Spinal cord (tissue), 10 donors: ENCODE results near the gene TNF. TPM values are rescaled to one million over a fixed set of nuclear protein-coding genes. Genes with fewer than 3 reads are reported as not detected.

Experiments used
- DNase-seq, 6 donors: peaks; one replicate each; pipeline versions ENCODE4 v3.0.0 to v3.0.0-alpha.2; 2013 to 2015; ENCODE audit warnings: low spot score in 6 of 6, low read depth in 4 of 6
- H3K27ac ChIP-seq: one replicate; pipeline ENCODE4 v1.5.1; 2013; ENCODE audit warnings: low read depth, low read length, control low read depth
- H3K27me3 ChIP-seq: one replicate; pipeline ENCODE4 v1.6.1; 2013; ENCODE audit warnings: low read length; ENCODE audit not compliant: control insufficient read depth, insufficient read depth
- H3K36me3 ChIP-seq: one replicate; pipeline ENCODE4 v1.6.1; 2013; ENCODE audit warnings: low read length; ENCODE audit not compliant: control insufficient read depth, insufficient read depth
- H3K4me1 ChIP-seq: one replicate; pipeline ENCODE4 v1.6.1; 2013; ENCODE audit warnings: low read length; ENCODE audit not compliant: control insufficient read depth, insufficient read depth
- H3K4me3 ChIP-seq: one replicate; pipeline ENCODE4 v1.5.1; 2013; ENCODE audit warnings: low read depth, low read length, control low read depth
- H3K9me3 ChIP-seq: one replicate; pipeline ENCODE4 v1.6.1; 2013; ENCODE audit warnings: low read length; ENCODE audit not compliant: control insufficient read depth, insufficient read depth
- WGBS: methylation state at CpG from one replicate; pipeline ENCODE4 v1.1.5; 2013; ENCODE audit warnings: missing lambda C conversion rate; ENCODE audit not compliant: insufficient coverage; 5-methylcytosine and 5-hydroxymethylcytosine counted together
- polyA plus RNA-seq, 2 donors: library from polyadenylated mRNA; unstranded; fragments of 120-200 nt; gene quantifications; one replicate each; pipeline ENCODE4 v1.2.1, GENCODE V29; 2013; ENCODE audit not compliant: insufficient read length in 2 of 2
- total RNA-seq, 2 donors: library from RNA; depleted of rRNA in 1 of 2; stranded (reverse); fragments of 120-200 nt in 1 of 2; fragments of >200 nt in 1 of 2; gene quantifications; one replicate each; pipeline versions ENCODE4 v1.2.3 to v1.2.4, GENCODE V29; 2013 to 2014
- donor health status: healthy.

The TNF gene
- total and polyA plus RNA-seq, 4 donors = 0.39 to 0.40 TPM; not detected in 2

DNA sequence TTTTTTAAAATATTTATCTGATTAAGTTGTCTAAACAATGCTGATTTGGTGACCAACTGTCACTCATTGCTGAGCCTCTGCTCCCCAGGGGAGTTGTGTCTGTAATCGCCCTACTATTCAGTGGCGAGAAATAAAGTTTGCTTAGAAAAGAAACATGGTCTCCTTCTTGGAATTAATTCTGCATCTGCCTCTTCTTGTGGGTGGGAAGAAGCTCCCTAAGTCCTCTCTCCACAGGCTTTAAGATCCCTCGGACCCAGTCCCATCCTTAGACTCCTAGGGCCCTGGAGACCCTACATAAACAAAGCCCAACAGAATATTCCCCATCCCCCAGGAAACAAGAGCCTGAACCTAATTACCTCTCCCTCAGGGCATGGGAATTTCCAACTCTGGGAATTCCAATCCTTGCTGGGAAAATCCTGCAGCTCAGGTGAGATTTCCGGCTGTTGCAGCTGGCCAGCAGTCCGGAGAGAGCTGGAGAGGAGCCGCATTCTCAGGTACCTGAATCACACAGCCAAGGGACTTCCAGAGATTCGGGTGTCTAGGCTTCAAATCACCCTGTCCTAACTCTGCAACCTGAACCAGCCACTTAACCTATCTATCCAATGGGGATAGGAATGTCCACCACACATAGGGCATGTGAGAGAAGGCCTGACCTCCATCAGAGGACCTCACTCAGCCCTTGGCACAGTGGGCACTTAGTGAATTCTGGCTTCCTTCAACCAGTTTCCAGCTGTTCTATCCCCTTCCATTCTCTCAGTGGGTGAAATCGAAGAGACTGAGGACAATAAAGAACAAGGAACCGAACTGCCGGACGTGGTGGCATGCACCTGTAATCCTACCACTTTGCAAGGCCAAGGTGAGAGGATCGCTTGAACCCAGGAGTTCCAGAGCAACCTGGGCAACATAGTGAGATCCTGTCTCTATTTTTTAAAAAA, 3.1 kb downstream of the TNF start:
- Histone ChIP-seq H3K27me3 (peaks cover 2% of the 10 kb centered on the region), H3K4me3 (no peak overlapping the region), H3K9me3 (no peaks in the 10 kb centered on the region), H3K27ac (no peak overlapping the region), H3K4me1 (peaks cover 22% of the 10 kb centered on the region), H3K36me3 (no peaks in the 10 kb centered on the region)
- no peak for DNase-seq
- 81% methylated on average over 9 of the region's 12 CpGs for WGBS

DNA sequence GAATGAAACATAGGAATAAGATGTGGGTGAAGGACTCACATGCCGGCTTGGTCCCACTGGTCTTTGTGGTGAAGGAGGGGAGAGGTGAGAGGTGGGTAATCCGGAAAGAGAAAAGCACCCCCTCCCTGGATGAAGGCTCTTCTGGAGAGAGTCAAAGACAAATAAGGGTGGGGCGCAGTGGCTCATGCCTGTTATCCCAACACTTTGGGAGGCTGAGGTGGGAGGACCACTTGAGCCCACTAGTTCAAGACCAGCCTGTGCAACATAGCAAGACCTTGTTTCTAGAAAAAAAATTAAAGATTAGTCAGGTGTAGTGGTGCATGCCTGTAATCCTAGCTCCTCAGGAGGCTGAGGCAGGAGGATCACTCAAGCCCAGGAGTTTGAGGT, 3.7 kb downstream of the TNF start:
- no peak for DNase-seq
- 90% methylated on average over 2 of the region's 3 CpGs for WGBS
- Histone ChIP-seq H3K4me1 (peaks cover 22% of the 10 kb centered on the region), H3K9me3 (no peaks in the 10 kb centered on the region), H3K27me3 (peaks cover 2% of the 10 kb centered on the region), H3K4me3 (no peak overlapping the region), H3K27ac (no peak overlapping the region), H3K36me3 (no peaks in the 10 kb centered on the region)

DNA sequence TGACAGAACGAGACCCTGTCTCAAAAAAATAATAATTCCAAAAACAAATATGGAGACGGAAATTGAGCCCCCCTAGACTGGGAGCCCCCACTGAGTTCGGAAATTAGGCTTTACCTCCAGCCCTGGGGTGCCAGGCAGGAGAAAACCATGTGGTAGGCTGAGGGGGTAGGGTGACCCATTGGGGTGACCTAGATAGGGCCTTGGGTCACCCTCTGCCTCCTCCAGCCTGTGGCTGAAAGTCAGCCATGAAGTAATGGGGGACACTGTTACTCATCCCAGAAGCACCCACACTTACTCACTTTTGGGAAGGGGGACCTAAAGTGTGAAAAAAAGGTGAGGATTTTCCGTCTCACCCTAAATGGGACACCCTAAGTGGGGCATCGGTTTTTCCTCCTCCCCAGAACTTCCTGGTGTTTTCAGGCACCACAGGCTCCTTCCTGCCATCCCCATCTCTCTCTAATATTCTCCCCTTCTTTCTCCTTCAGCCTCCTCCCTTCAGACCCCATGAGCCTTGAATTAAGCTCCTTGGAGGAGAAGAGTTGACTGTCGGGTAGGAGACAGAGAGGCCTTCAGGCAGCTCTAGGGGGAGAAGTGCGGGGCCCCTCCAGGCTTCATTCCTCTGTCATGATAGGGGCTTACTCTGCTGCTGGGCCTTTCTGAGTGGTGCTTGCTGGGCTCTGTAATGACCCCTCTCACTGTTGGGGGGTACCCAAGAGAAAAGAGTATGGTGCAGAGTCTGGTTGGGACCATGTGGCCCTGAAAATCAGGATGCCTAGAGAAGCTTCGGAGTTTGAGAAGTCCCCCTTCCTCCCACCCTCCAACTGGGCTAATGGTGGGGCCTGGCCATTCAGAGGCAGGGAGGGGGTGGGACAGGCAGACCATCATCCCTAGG, 4.4 kb downstream of the TNF start:
- H3K4me3 ChIP-seq = no peak overlapping the region
- 86% methylated on average over 2 of the region's 8 CpGs for WGBS

DNA sequence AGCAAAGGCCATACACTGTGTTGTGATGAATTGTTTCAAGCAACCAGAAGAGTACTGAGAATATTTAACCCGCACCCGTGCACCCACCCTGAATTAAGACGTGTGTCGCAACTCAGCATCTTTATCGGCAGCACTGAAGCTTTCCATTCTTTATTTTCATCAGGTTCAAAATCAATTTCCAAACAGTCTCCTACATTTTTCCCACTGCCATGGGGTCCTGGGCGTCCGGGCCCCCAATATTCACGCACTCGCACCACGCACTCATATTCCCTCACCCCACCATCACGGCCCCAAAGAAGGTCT, 5.0 kb downstream of the TNF start:
- 38% methylated on average over 11 of the region's 11 CpGs for WGBS
- Histone ChIP-seq H3K4me3 (peak overlapping the region; percentile 88), H3K9me3 (no peaks in the 10 kb centered on the region), H3K27me3 (peaks cover 2% of the 10 kb centered on the region), H3K27ac (peak overlapping the region; percentile 85), H3K36me3 (no peaks in the 10 kb centered on the region), H3K4me1 (peaks cover 22% of the 10 kb centered on the region)
- no peak for DNase-seq

More for the DNA sequence above, 4.4 kb downstream of the TNF start:
- peaks cover 2% of the 10 kb centered on the region for H3K27me3 ChIP-seq
- H3K9me3 ChIP-seq = no peaks in the 10 kb centered on the region
- H3K4me1 ChIP-seq = peaks cover 22% of the 10 kb centered on the region
- no peak overlapping the region for H3K27ac ChIP-seq
- DNase-seq = no peak
- H3K36me3 ChIP-seq = no peaks in the 10 kb centered on the region

DNA sequence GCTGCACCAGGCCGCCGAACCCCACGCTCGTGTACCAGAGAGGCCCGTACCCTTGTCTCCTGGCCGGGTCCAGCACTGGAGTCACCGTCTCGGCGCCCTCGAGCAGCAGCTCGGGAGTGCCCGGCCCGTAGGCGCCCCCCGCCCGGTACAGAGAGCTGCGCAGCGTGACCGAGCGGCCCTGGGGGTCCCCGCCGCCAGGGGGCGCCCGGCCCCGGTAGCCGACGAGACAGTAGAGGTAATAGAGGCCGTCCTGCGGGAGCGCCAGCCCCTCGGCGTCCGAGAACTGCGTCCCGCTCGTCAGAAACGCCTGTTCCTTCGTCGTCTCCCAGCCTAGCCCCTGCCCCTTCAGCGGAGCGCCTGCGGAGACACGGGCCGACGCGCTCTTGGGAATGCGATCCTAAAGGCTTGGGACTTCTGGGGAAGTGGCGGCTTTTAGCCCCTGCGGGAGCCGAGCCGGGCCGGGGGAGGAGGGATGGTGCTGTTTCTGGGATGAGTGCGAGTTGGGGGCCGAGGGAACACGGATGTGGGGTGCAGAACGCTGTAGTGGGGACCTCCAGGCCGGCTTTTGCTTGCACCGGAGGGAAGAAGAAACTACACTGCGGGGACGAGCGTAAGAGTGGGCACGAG, 5.6 kb downstream of the TNF start:
- DNase-seq = peak; percentile 38 to 94 (median 64)
- H3K4me3 ChIP-seq = peak overlapping the region; percentile 88
- no peaks in the 10 kb centered on the region for H3K36me3 ChIP-seq
- H3K27ac ChIP-seq = peak overlapping the region; percentile 85
- H3K4me1 ChIP-seq = peaks cover 22% of the 10 kb centered on the region
- H3K27me3 ChIP-seq = peaks cover 2% of the 10 kb centered on the region
- no peaks in the 10 kb centered on the region for H3K9me3 ChIP-seq
- under 1% methylated on average over 59 of the region's 62 CpGs for WGBS

DNA sequence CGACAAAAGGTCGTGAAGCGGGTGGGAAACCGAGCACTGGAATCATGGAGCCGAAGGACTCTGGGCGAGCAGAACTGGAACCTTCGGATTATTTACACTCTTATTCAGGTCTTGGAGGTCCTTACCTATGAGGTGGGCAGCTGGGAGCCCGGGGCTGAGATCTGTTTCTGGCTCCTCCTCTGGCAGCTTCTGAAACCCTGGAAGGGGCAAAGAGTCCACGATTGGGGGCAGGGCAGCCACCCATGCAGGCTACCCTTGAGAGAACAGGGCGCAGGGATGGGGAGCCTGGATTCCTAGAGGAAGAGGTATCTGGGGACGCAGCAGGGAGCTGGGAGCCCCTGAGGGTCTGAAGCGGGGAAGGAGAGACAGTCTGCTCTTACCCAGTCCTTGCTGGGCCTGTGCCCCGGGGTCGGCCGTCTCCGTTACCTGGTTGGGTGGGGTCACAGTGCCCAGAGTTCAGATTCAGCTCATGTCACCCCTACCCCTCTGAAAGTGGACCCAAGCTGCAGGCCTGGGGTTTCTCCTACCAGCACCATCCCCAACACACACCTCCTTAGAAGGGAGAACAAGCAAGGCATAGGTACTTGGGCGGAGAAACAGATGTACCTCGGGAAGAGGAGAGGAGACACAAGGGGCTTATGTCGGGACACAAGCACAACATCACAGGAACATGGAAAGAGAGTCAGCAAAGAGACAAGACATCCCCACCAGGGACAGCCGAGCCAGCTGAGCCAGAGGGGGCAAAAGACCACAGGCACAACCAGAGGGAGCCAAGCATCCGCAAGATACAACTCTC, 6.3 kb downstream of the TNF start:
- Histone ChIP-seq H3K36me3 (no peaks in the 10 kb centered on the region), H3K27ac (peak overlapping the region; percentile 85), H3K27me3 (peaks cover 2% of the 10 kb centered on the region), H3K4me1 (peaks cover 23% of the 10 kb centered on the region), H3K9me3 (no peaks in the 10 kb centered on the region), H3K4me3 (peak overlapping the region; percentile 88)
- 23% methylated on average over 12 of the region's 21 CpGs for WGBS
- no peak for DNase-seq

DNA sequence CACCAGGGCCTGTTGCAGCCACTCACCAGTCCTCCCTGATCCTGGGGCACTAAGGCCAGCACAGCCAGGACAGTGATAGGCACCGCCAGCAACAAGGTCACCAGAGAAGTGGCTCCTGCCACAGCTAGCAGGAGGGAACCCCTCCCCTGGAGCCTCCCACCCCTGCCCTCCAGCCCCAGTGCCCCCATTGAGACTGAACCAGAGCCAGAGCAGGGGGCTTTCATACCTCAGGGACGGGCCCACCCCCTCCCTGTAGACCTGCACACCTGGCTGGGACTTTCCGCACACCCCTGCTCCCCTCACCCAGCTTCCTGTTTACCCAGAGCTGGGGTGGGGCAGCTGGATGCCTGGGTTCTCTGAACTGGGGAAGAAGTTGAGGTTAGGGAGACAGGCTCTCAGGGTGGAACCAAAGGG, 6.9 kb downstream of the TNF start, which contains the start of gene LTB:
TSS of gene LTB (minus strand) at position 195 of the 414 bp plus-strand sequence. CDS start at position 188, 7 bp downstream.
- peak within 1 kb of the TSS; percentile 85 for H3K27ac ChIP-seq
- 88% methylated on average over 2 of the region's 3 CpGs for WGBS
- peaks cover 2% of the 10 kb centered on the region for H3K27me3 ChIP-seq
- peak within 1 kb of the TSS; percentile 88 for H3K4me3 ChIP-seq
- no peaks in the 10 kb centered on the region for H3K9me3 ChIP-seq
- DNase-seq = no peak
- peaks cover 29% of the 10 kb centered on the region for H3K4me1 ChIP-seq
- no peaks in the 10 kb centered on the region for H3K36me3 ChIP-seq

DNA sequence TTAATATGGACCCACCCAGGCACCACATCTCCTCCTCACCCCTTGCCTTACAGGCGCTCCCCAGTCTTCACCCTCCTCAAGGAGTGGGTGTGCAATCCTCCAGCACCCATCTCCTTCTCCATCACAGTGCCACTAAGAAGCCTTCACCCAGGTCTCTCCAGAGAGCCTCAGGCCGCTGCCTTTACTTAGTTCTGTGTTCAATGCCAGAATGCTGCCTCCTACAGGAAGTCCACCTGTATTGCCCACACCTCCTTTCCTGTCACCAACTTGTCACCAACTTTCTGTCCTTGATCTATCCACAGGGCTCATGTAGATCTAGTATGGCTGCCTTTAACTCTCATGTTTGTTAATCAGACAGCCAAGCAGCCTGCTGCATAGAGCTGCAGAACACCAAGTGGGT, 10.1 kb downstream of the TNF start:
- H3K4me3 ChIP-seq = no peak overlapping the region
- 55% methylated on average over 2 of the region's 2 CpGs for WGBS
- H3K27ac ChIP-seq = no peak overlapping the region
- H3K4me1 ChIP-seq = peaks cover 40% of the 10 kb centered on the region
- peaks cover 2% of the 10 kb centered on the region for H3K27me3 ChIP-seq
- DNase-seq = no peak
- H3K36me3 ChIP-seq = no peaks in the 10 kb centered on the region
- no peaks in the 10 kb centered on the region for H3K9me3 ChIP-seq

DNA sequence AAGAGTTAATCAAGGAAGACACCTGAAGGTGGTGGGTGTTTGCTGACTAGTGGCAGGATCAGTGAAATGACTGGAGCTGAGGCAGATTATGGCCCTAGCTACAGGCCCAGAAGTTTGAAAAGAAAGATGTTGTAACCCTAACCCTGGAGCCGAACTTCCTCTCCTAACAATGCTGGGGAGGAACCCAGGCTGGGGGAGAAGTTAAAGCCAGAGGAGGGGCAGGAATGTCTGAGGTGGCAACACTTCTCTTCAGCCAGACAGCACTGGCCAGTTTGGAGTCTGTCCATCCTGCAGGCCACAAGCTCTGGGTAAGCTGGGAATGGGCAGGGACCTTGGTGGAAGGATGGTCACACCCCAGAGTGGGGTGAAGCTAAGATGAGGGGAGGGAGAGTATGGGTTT, 10.6 kb downstream of the TNF start, which contains the start of gene LST1:
TSS of gene LST1 (plus strand) at position 270 of the 400 bp plus-strand sequence. CDS start 1,023 bp downstream, outside the sequence.
- no peaks in the 10 kb centered on the region for H3K9me3 ChIP-seq
- no peak within 1 kb of the TSS for H3K4me3 ChIP-seq
- no peak for DNase-seq
- H3K27me3 ChIP-seq = no peaks in the 10 kb centered on the region
- WGBS = no CpG with 5 or more reads among the region's 1 CpG
- no peaks in the 10 kb centered on the region for H3K36me3 ChIP-seq
- peaks cover 37% of the 10 kb centered on the region for H3K4me1 ChIP-seq
- no peak within 1 kb of the TSS for H3K27ac ChIP-seq
